Ovary (tissue), 9 donors: ENCODE results near the gene PKD1L1. TPM values are rescaled to one million over a fixed set of nuclear protein-coding genes. Genes with fewer than 3 reads are reported as not detected.
"Not testable (repeated sequence)": the region's sequence is repeated elsewhere in the genome, so short reads cannot be mapped to it uniquely, and the experiment has no call there.

Source experiments
- DNase-seq, 5 donors: peaks; one replicate each; pipeline ENCODE4 v3.0.0-alpha.2; 2019 to 2020
- H3K27ac ChIP-seq, 2 donors: fragments of 200-600 bp; one replicate each; pipeline versions ENCODE4 v1.5.1 to v1.8.0; 2019 to 2022
- H3K27me3 ChIP-seq: fragments of 200-600 bp; one replicate; pipeline ENCODE4 v1.8.0; 2022
- H3K36me3 ChIP-seq: fragments of 200-600 bp; sonication (generic); one replicate; pipeline ENCODE4 v1.5.1; 2019
- H3K4me1 ChIP-seq: one replicate; pipeline ENCODE4 v1.8.1; 2013; ENCODE audit warnings: mild to moderate bottlenecking, moderate library complexity; ENCODE audit not compliant: insufficient read depth
- H3K4me3 ChIP-seq: fragments of 200-600 bp; sonication (generic); one replicate; pipeline ENCODE4 v1.5.1; 2017
- H3K9me3 ChIP-seq, 2 donors: fragments of 200-600 bp in 1 of 2; sonication (generic) in 1 of 2; one replicate each; pipeline versions ENCODE4 v1.5.1 to v1.8.1; 2013 to 2019; ENCODE audit warnings: mild to moderate bottlenecking in 1 of 2, moderate library complexity in 1 of 2
- EP300 ChIP-seq: sonication (generic); formaldehyde crosslinking; IDR thresholded peaks from one replicate; pipeline ENCODE4 v1.6.1; 2017; ENCODE audit warnings: antibody characterized with exemption
- POLR2A ChIP-seq: fragments of 450-650 bp; IDR thresholded peaks from one replicate; pipeline ENCODE4 v1.6.1; 2017; ENCODE audit warnings: antibody characterized with exemption, mild to moderate bottlenecking, moderate library complexity
- WGBS, 3 donors: extraction: QIAGEN DNeasy Blood & Tissue Kit in 1 of 3; methylation state at CpG; one replicate each; pipeline versions ENCODE4 v1.1.5 to v1.1.7; 2013 to 2017; 5-methylcytosine and 5-hydroxymethylcytosine counted together
- intact Hi-C, 4 donors: fragments of 100-400 bp; cut with DNase I; formaldehyde crosslinking; loops; one replicate each; pipeline versions ENCODE4 v1.11.0 to v1.15.1; 2022 to 2023
- polyA plus RNA-seq, 2 donors: library from polyadenylated mRNA; stranded (reverse); fragments of 200-250 nt in 1 of 2; fragments of 350-450 nt in 1 of 2; fragmentation: Illumina TruSeq in 1 of 2; extraction: RNeasy Lipid Tissue Mini Kit (QIAGEN cat#74804) in 1 of 2; gene quantifications; one replicate each; pipeline ENCODE4 v1.2.3, GENCODE V29; 2013 to 2014
- total RNA-seq, 7 donors: library from RNA; depleted of rRNA in 2 of 7; stranded (reverse); fragments of >200 nt in 2 of 7; fragmentation: NEBNext Ultra II Directional in 3 of 7; extraction: Animal tissue kit (Norgen Biotek cat#: 25700) in 3 of 7; gene quantifications; one replicate each; pipeline versions ENCODE4 v1.1.0 to v1.2.4, GENCODE V29; 2016 to 2023
- TF ChIP-seq, protein P1 (sequence below), 3 donors: fragments of 450-650 bp in 2 of 3; fragments of 200-600 bp in 1 of 3; IDR thresholded peaks; one replicate each; pipeline versions ENCODE4 v1.5.1 to v1.8.0; 2016 to 2022; ENCODE audit warnings: antibody characterized with exemption in 3 of 3, mild to moderate bottlenecking in 1 of 3
- donor health status: DM: no; HTN: no; CAD: no; lungs with moderate emphysema.
- donor health status: DM: no; HTN: no; CAD: no.
- donor health status: Bipolar disorder and iron deficiency.
- donor health status: DM: yes; HTN: yes; CAD: no.
- donor health status: DM: no; HTN: no; CAD: no.
- donor health status: DM: yes; HTN: yes; CAD: no.

Gene PKD1L1
- total and polyA plus RNA-seq, 9 donors: 0.11 to 0.48 (median 0.22) TPM

DNA sequence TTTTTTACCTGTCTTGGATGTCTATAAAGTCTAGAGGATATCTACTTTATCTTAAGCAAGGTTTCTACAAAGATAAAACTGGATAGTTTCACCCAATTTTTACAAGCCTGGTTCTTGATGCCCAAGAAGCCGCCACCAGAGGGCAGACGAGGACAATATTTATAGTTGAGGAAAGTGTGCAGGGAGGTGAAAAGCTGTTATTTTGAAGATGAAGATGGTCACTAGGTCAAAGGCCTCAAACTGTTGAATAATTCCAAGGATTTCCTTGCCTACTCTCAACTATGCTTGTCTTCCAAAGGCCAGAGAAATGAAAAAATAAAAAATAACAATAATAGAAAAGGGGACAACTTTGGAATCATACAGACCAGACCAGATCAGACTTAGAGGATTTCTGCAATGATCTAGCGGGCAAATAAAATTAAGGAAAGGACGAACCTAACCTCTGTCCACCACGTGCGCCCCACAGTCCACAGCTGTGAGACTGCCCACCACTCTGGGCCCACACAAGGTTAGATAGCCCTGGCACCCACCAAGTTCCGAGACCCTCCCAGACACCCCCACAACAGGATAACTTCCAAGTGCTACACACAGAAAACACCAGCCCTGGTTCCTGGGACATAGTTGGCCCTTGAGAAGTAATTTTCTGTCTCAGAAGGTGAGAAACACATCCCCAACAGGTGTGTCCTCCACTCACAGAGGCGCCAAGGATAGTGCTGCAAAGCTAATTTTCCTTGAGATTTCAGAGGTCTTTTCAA is 2.8 kb downstream of the PKD1L1 start:
- Histone ChIP-seq H3K27me3 (no peaks in the 10 kb centered on the region), H3K4me3 (no peak overlapping the region), H3K4me1 (no peaks in the 10 kb centered on the region), H3K9me3 (no peaks in the 10 kb centered on the region), H3K27ac (no peak overlapping the region), H3K36me3 (no peaks in the 10 kb centered on the region)
- WGBS, 3 donors: 28 to 38% (median 34%) methylated on average over 8 of the region's 8 CpGs
- no peak for TF ChIP-seq POLR2A
- no peak for TF ChIP-seq EP300
- TF ChIP-seq, protein P1, sequence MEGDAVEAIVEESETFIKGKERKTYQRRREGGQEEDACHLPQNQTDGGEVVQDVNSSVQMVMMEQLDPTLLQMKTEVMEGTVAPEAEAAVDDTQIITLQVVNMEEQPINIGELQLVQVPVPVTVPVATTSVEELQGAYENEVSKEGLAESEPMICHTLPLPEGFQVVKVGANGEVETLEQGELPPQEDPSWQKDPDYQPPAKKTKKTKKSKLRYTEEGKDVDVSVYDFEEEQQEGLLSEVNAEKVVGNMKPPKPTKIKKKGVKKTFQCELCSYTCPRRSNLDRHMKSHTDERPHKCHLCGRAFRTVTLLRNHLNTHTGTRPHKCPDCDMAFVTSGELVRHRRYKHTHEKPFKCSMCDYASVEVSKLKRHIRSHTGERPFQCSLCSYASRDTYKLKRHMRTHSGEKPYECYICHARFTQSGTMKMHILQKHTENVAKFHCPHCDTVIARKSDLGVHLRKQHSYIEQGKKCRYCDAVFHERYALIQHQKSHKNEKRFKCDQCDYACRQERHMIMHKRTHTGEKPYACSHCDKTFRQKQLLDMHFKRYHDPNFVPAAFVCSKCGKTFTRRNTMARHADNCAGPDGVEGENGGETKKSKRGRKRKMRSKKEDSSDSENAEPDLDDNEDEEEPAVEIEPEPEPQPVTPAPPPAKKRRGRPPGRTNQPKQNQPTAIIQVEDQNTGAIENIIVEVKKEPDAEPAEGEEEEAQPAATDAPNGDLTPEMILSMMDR (IDR thresholded peaks at IDR 0.05): peak; percentile 46 to 65 (median 64)
- intact Hi-C loops: loop anchor here in 1 of 4 donors (2.0 to 10.0 kb wide), 3 partner anchors 49 to 671 kb away; no protein-coding TSS in a partner anchor
- DNase-seq: peak; percentile 64 to 87 (median 84)

- DNase-seq: no peak
- TF ChIP-seq, protein P1 (IDR thresholded peaks at IDR 0.05): no peak
- TF ChIP-seq POLR2A (no peak), EP300 (no peak)
- 74 to 76% (median 76%) methylated on average over 12 of the region's 12 CpGs for WGBS, 3 donors
- Histone ChIP-seq H3K4me1 (no peaks in the 10 kb centered on the region), H3K9me3 (no peaks in the 10 kb centered on the region), H3K27me3 (no peaks in the 10 kb centered on the region), H3K4me3 (no peak overlapping the region), H3K36me3 (no peaks in the 10 kb centered on the region), H3K27ac (no peak overlapping the region)
- intact Hi-C loops: loop anchor here in 3 of 4 donors (2.0 to 10.0 kb wide), 4 partner anchors 50 to 670 kb away; no protein-coding TSS in a partner anchor
Observed at GRCh38 chr7:47944536-47945260, 3.6 kb downstream of the PKD1L1 start.

GRCh38 chr7:47943676-47944474 is 4.4 kb downstream of the PKD1L1 start:
- H3K4me3 ChIP-seq: no peak overlapping the region
- no peaks in the 10 kb centered on the region for H3K4me1 ChIP-seq
- TF ChIP-seq, protein P1 (IDR thresholded peaks at IDR 0.05): no peak
- no peak for TF ChIP-seq EP300
- TF ChIP-seq POLR2A: no peak
- H3K36me3 ChIP-seq: no peaks in the 10 kb centered on the region
- H3K27me3 ChIP-seq: no peaks in the 10 kb centered on the region
- H3K27ac ChIP-seq: no peak overlapping the region
- DNase-seq: no peak
- intact Hi-C loops: loop anchor here in 3 of 4 donors (2.0 to 10.0 kb wide), 4 partner anchors 51 to 669 kb away; no protein-coding TSS in a partner anchor
- WGBS, 3 donors: 86 to 92% (median 88%) methylated on average over 8 of the region's 8 CpGs
- H3K9me3 ChIP-seq: no peaks in the 10 kb centered on the region

DNA sequence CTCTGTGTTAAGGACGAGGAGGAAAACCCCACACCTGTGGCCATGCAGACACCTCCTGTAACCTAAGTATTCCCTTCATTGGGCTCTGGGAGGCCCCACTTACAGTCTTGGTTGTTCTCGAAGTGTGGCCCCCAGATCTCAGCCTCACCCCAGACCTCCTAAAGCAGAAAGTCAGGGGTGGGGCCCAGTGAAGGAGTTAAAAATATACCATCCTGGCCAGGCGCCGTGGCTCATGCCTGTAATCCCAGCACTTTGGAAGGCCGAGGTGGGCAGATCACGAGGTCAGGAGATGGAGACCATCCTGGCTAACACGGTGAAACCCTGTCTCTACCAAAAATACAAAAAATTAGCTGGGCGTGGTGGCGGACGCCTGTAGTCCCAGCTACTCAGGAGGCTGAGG is 5.6 kb downstream of the PKD1L1 start:
- 83 to 96% (median 95%) methylated on average over 10 of the region's 10 CpGs for WGBS, 3 donors

More for the DNA sequence above, 5.6 kb downstream of the PKD1L1 start:
- intact Hi-C loops: loop anchor here in 3 of 4 donors (5.0 to 10.0 kb wide), 3 partner anchors 52 to 668 kb away; no protein-coding TSS in a partner anchor
- not testable (repeated sequence) for DNase-seq, H3K4me3 ChIP-seq, H3K36me3 ChIP-seq, H3K27ac ChIP-seq, H3K27me3 ChIP-seq, H3K4me1 ChIP-seq, H3K9me3 ChIP-seq
